Liver (tissue), 9 donors: ENCODE results near the gene ABHD3. TPM values are rescaled to one million over a fixed set of nuclear protein-coding genes. Genes with fewer than 3 reads are reported as not detected.

ENCODE experiments used
- DNase-seq: peaks from one replicate; pipeline ENCODE4 v3.0.0-alpha.2; 2017; ENCODE audit warnings: low spot score
- H3K27ac ChIP-seq, 2 donors: one replicate each; pipeline ENCODE4 v1.7.0; 2013; ENCODE audit warnings: inconsistent platforms in 2 of 2, low read length in 2 of 2, control low read depth in 1 of 2, low read depth in 1 of 2, mild to moderate bottlenecking in 1 of 2
- H3K27me3 ChIP-seq, 4 donors: one replicate each; pipeline versions ENCODE4 v1.6.1 to v1.7.0; 2013; ENCODE audit warnings: low read length in 3 of 4, inconsistent platforms in 1 of 4, mild to moderate bottlenecking in 1 of 4, moderate library complexity in 1 of 4; ENCODE audit not compliant: control insufficient read depth in 4 of 4, insufficient read depth in 4 of 4
- H3K36me3 ChIP-seq, 4 donors: one replicate each; pipeline versions ENCODE4 v1.6.1 to v1.7.0; 2013; ENCODE audit warnings: low read length in 3 of 4, mild to moderate bottlenecking in 3 of 4, low read depth in 1 of 4, moderate library complexity in 1 of 4; ENCODE audit not compliant: control insufficient read depth in 4 of 4, insufficient read depth in 3 of 4
- H3K4me1 ChIP-seq, 4 donors: one replicate each; pipeline versions ENCODE4 v1.6.1 to v1.7.0; 2013; ENCODE audit warnings: low read length in 3 of 4, mild to moderate bottlenecking in 3 of 4, moderate library complexity in 1 of 4; ENCODE audit not compliant: control insufficient read depth in 4 of 4, insufficient read depth in 4 of 4
- H3K4me3 ChIP-seq, 3 donors: one replicate each; pipeline versions ENCODE4 v1.6.1 to v1.7.0; 2013; ENCODE audit warnings: low read length in 3 of 3, control low read depth in 1 of 3, low read depth in 1 of 3, mild to moderate bottlenecking in 1 of 3
- H3K9ac ChIP-seq, 2 donors: one replicate each; pipeline ENCODE4 v1.7.0; 2013; ENCODE audit warnings: low read length in 2 of 2, mild to moderate bottlenecking in 2 of 2, moderate library complexity in 2 of 2, control low read depth in 1 of 2, low read depth in 1 of 2
- H3K9me3 ChIP-seq, 4 donors: one replicate each; pipeline versions ENCODE4 v1.6.1 to v1.7.0; 2013; ENCODE audit warnings: low read length in 3 of 4; ENCODE audit not compliant: control insufficient read depth in 4 of 4
- ATF3 ChIP-seq: IDR thresholded peaks from 2 replicates; pipeline ENCODE4 v1.6.1; 2016; ENCODE audit warnings: antibody characterized with exemption
- CTCF ChIP-seq: fragments of 150-350 bp; IDR thresholded peaks from 2 replicates; pipeline ENCODE4 v1.5.1; 2017; ENCODE audit warnings: improper control_type of control experiment, low read depth, low read length; ENCODE audit not compliant: missing input control
- EGR1 ChIP-seq, 2 donors: IDR thresholded peaks; 2 replicates each; pipeline ENCODE4 v1.6.1; 2016 to 2018; ENCODE audit warnings: antibody characterized with exemption in 2 of 2, low read depth in 2 of 2
- FOXA1 ChIP-seq: IDR thresholded peaks from 2 replicates; pipeline ENCODE4 v1.6.1; 2016; ENCODE audit warnings: antibody characterized with exemption
- FOXA2 ChIP-seq: IDR thresholded peaks from 2 replicates; pipeline ENCODE4 v1.6.1; 2016; ENCODE audit warnings: antibody characterized with exemption
- GABPA ChIP-seq, 2 donors: IDR thresholded peaks in 1 of 2; conservative IDR thresholded peaks in 1 of 2; 2 replicates each; pipeline ENCODE4 v1.6.1; 2016; ENCODE audit warnings: antibody characterized with exemption in 2 of 2, mild to moderate bottlenecking in 1 of 2, moderate library complexity in 1 of 2
- HNF4A ChIP-seq, 2 donors: conservative IDR thresholded peaks; 2 replicates each; pipeline ENCODE4 v1.6.1; 2016; ENCODE audit warnings: antibody characterized with exemption in 2 of 2, mild to moderate bottlenecking in 2 of 2
- HNF4G ChIP-seq: IDR thresholded peaks from 2 replicates; pipeline ENCODE4 v1.6.1; 2016; ENCODE audit warnings: antibody characterized with exemption
- JUND ChIP-seq, 2 donors: IDR thresholded peaks; 2 replicates each; pipeline ENCODE4 v1.6.1; 2016; ENCODE audit warnings: antibody characterized with exemption in 2 of 2
- MAX ChIP-seq: IDR thresholded peaks from 2 replicates; pipeline ENCODE4 v1.6.1; 2016; ENCODE audit warnings: antibody characterized with exemption
- NR2F2 ChIP-seq: IDR thresholded peaks from 2 replicates; pipeline ENCODE4 v1.6.1; 2016; ENCODE audit warnings: antibody characterized with exemption
- RAD21 ChIP-seq, 2 donors: IDR thresholded peaks; 2 replicates each; pipeline ENCODE4 v1.6.1; 2016; ENCODE audit warnings: antibody characterized with exemption in 2 of 2, mild to moderate bottlenecking in 2 of 2
- REST ChIP-seq: IDR thresholded peaks from 2 replicates; pipeline ENCODE4 v1.6.1; 2016; ENCODE audit warnings: antibody characterized with exemption, mild to moderate bottlenecking
- RXRA ChIP-seq, 2 donors: IDR thresholded peaks; 2 replicates each; pipeline ENCODE4 v1.6.1; 2017 to 2018; ENCODE audit warnings: antibody characterized with exemption in 2 of 2, mild to moderate bottlenecking in 1 of 2
- SP1 ChIP-seq: IDR thresholded peaks from 2 replicates; pipeline ENCODE4 v1.6.1; 2018; ENCODE audit warnings: antibody characterized with exemption, mild to moderate bottlenecking
- TAF1 ChIP-seq: conservative IDR thresholded peaks from 2 replicates; pipeline ENCODE4 v1.6.1; 2016; ENCODE audit warnings: antibody characterized with exemption, mild to moderate bottlenecking
- YY1 ChIP-seq: IDR thresholded peaks from 2 replicates; pipeline ENCODE4 v1.6.1; 2016; ENCODE audit warnings: antibody characterized with exemption, mild to moderate bottlenecking
- WGBS: extraction: QIAGEN DNeasy Blood & Tissue Kit; methylation state at CpG from one replicate; pipeline ENCODE4 v1.1.7; 2013; 5-methylcytosine and 5-hydroxymethylcytosine counted together
- polyA plus RNA-seq, 2 donors: library from polyadenylated mRNA; stranded (reverse) in 1 of 2; unstranded in 1 of 2; fragments of 200-250 nt in 1 of 2; fragments of >200 nt in 1 of 2; fragmentation: Nextera tagmentation in 1 of 2; extraction: Ambion mirVana in 1 of 2; gene quantifications; one replicate each; pipeline versions ENCODE4 v1.2.1 to v1.2.3, GENCODE V29; 2013 to 2015
- total RNA-seq, 2 donors: library from RNA; depleted of rRNA; stranded (reverse); fragments of >200 nt; gene quantifications; one replicate each; pipeline ENCODE4 v1.2.3, GENCODE V29; 2014
- TF ChIP-seq, protein P1 (sequence below): IDR thresholded peaks from 2 replicates; pipeline ENCODE4 v1.6.1; 2016; ENCODE audit warnings: antibody characterized with exemption
- donor health status: healthy.
- donor health status: healthy.
- donor health status: healthy.
- donor health status: healthy.
- donor health status: healthy.

ABHD3 gene
- total RNA-seq: 10 to 100 TPM; 33.0 to 48.9 TPM
- polyA plus RNA-seq: 10 to 100 TPM; 20.0 to 33.5 TPM

GRCh38 chr18:21704603-21705364 lies at the start of gene ABHD3:
TSS of gene ABHD3 (minus strand) at chr18:21704774. CDS start at chr18:21704665, 109 bp downstream.
- H3K4me3 ChIP-seq: peak within 1 kb of the TSS; percentile 83 to 87 (median 84)
- 1% methylated on average over 60 of the region's 60 CpGs for WGBS
- H3K27ac ChIP-seq: peak within 1 kb of the TSS; percentile 94 to 97
- H3K9me3 ChIP-seq: no peaks in the 10 kb centered on the region
- H3K27me3 ChIP-seq: no peaks in the 10 kb centered on the region
- H3K4me1 ChIP-seq: peaks cover 0 to 17% (median 1%) of the 10 kb centered on the region in 4 donors
- TF ChIP-seq ATF3 (no peak), NR2F2 (no peak), RAD21 (IDR thresholded peaks at IDR 0.05) (peak; percentile 48 to 70), EGR1 (IDR thresholded peaks at IDR 0.05; ENCODE audit: low read depth in 2 of 2) (peak in 1 of 2 donors; percentile 59), FOXA1 (no peak), GABPA (IDR thresholded peaks at IDR 0.05 in 1 of 2, conservative IDR thresholded peaks at IDR 0.05 in 1 of 2) (peak in 1 of 2 donors; percentile 51), REST (peak; percentile 89), RXRA (IDR thresholded peaks at IDR 0.05) (peak; percentile 19 to 21), HNF4A (conservative IDR thresholded peaks at IDR 0.05) (no peak), MAX (peak; percentile 17), SP1 (peak; percentile 66), CTCF (peak; percentile 55), FOXA2 (no peak), HNF4G (no peak), TAF1 (peak; percentile 71), JUND (IDR thresholded peaks at IDR 0.05) (no peak), YY1 (peak; percentile 74)
- TF ChIP-seq, protein P1, sequence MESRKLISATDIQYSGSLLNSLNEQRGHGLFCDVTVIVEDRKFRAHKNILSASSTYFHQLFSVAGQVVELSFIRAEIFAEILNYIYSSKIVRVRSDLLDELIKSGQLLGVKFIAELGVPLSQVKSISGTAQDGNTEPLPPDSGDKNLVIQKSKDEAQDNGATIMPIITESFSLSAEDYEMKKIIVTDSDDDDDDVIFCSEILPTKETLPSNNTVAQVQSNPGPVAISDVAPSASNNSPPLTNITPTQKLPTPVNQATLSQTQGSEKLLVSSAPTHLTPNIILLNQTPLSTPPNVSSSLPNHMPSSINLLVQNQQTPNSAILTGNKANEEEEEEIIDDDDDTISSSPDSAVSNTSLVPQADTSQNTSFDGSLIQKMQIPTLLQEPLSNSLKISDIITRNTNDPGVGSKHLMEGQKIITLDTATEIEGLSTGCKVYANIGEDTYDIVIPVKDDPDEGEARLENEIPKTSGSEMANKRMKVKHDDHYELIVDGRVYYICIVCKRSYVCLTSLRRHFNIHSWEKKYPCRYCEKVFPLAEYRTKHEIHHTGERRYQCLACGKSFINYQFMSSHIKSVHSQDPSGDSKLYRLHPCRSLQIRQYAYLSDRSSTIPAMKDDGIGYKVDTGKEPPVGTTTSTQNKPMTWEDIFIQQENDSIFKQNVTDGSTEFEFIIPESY: no peak
- H3K36me3 ChIP-seq: peaks cover 0 to 5% (median 2%) of the 10 kb centered on the region in 4 donors
- peak within 1 kb of the TSS; percentile 71 to 93 for H3K9ac ChIP-seq
- peak; percentile 92 for DNase-seq
